HUES64 (cell line): ENCODE measurements around the gene PAFAH2.

ENCODE experiments used
- H3K27ac ChIP-seq: 2 replicates; pipeline ENCODE4 v1.7.0; 2013; ENCODE audit warnings: low read depth, low read length, inconsistent platforms
- H3K27me3 ChIP-seq: 2 replicates; pipeline ENCODE4 v1.6.1; 2013; ENCODE audit warnings: mild to moderate bottlenecking, low read length; ENCODE audit not compliant: insufficient read depth
- H3K36me3 ChIP-seq: 2 replicates; pipeline ENCODE4 v1.6.1; 2013; ENCODE audit warnings: mild to moderate bottlenecking, low read length; ENCODE audit not compliant: insufficient read depth
- H3K4me1 ChIP-seq: 2 replicates; pipeline ENCODE4 v1.6.1; 2013; ENCODE audit warnings: mild to moderate bottlenecking, low read length, moderate library complexity; ENCODE audit not compliant: insufficient read depth
- H3K4me3 ChIP-seq: 2 replicates; pipeline ENCODE4 v1.5.1; 2013; ENCODE audit warnings: mild to moderate bottlenecking, low read length, moderate library complexity
- H3K9ac ChIP-seq: 2 replicates; pipeline ENCODE4 v1.6.1; 2013; ENCODE audit warnings: mild to moderate bottlenecking, low read depth, low read length
- H3K9me3 ChIP-seq: 2 replicates; pipeline ENCODE4 v1.6.1; 2013; ENCODE audit warnings: low read depth, low read length; ENCODE audit not compliant: insufficient read depth
- WGBS: fragments of 150-250, 120-280 bp; methylation state at CpG from one replicate; pipeline ENCODE4 v1.1.7; 2013; ENCODE audit warnings: missing lambda C conversion rate; 5-methylcytosine and 5-hydroxymethylcytosine counted together

Gene PAFAH2

GRCh38 chr1:26029054-26029863, 31.4 kb upstream of the PAFAH2 start:
- Histone ChIP-seq H3K27ac (no peak overlapping the region), H3K9me3 (no peaks in the 10 kb centered on the region), H3K36me3 (no peaks in the 10 kb centered on the region), H3K27me3 (peaks cover 24% of the 10 kb centered on the region), H3K4me3 (no peak overlapping the region), H3K4me1 (no peaks in the 10 kb centered on the region), H3K9ac (no peak overlapping the region)
- WGBS, result 81% methylated on average over 15 of the region's 15 CpGs

- no peaks in the 10 kb centered on the region for H3K4me1 ChIP-seq
- no peak overlapping the region for H3K4me3 ChIP-seq
- no peak overlapping the region for H3K9ac ChIP-seq
- H3K27me3 ChIP-seq, result peaks cover 16% of the 10 kb centered on the region
- H3K27ac ChIP-seq, result no peak overlapping the region
- no peaks in the 10 kb centered on the region for H3K9me3 ChIP-seq
- WGBS, result 82% methylated on average over 8 of the region's 8 CpGs
- H3K36me3 ChIP-seq, result no peaks in the 10 kb centered on the region
These were observed 30.7 kb upstream of the PAFAH2 start for GRCh38 chr1:26028490-26028980.

GRCh38 chr1:26027716-26028489, 30.0 kb upstream of the PAFAH2 start:
- H3K36me3 ChIP-seq, result no peaks in the 10 kb centered on the region
- no peak overlapping the region for H3K27ac ChIP-seq
- H3K4me1 ChIP-seq, result no peaks in the 10 kb centered on the region
- peaks cover 11% of the 10 kb centered on the region for H3K27me3 ChIP-seq
- H3K9ac ChIP-seq, result no peak overlapping the region
- 51% methylated on average over 3 of the region's 3 CpGs for WGBS
- no peak overlapping the region for H3K4me3 ChIP-seq
- no peaks in the 10 kb centered on the region for H3K9me3 ChIP-seq

GRCh38 chr1:26025517-26025916, 27.7 kb upstream of the PAFAH2 start:
- H3K9ac ChIP-seq, result no peak overlapping the region
- H3K36me3 ChIP-seq, result no peaks in the 10 kb centered on the region
- WGBS, result 93% methylated on average over 4 of the region's 5 CpGs
- no peaks in the 10 kb centered on the region for H3K4me1 ChIP-seq
- no peaks in the 10 kb centered on the region for H3K27me3 ChIP-seq
- no peak overlapping the region for H3K27ac ChIP-seq
- H3K9me3 ChIP-seq, result no peaks in the 10 kb centered on the region
- no peak overlapping the region for H3K4me3 ChIP-seq

GRCh38 chr1:26025060-26025459, 27.2 kb upstream of the PAFAH2 start:
- WGBS, result 98% methylated on average over 5 of the region's 5 CpGs
- Histone ChIP-seq H3K4me3 (no peak overlapping the region), H3K27ac (no peak overlapping the region)

GRCh38 chr1:26023826-26024225, 26.0 kb upstream of the PAFAH2 start:
- Histone ChIP-seq H3K36me3 (no peaks in the 10 kb centered on the region), H3K4me1 (no peaks in the 10 kb centered on the region), H3K27ac (no peak overlapping the region), H3K27me3 (no peaks in the 10 kb centered on the region), H3K4me3 (no peak overlapping the region), H3K9ac (no peak overlapping the region), H3K9me3 (no peaks in the 10 kb centered on the region)
- WGBS, result 92% methylated on average over 5 of the region's 5 CpGs

More at GRCh38 chr1:26025060-26025459, 27.2 kb upstream of the PAFAH2 start:
- Histone ChIP-seq H3K9me3 (no peaks in the 10 kb centered on the region), H3K36me3 (no peaks in the 10 kb centered on the region), H3K9ac (no peak overlapping the region), H3K27me3 (no peaks in the 10 kb centered on the region), H3K4me1 (no peaks in the 10 kb centered on the region)

- Histone ChIP-seq H3K27ac (no peak overlapping the region), H3K9me3 (no peaks in the 10 kb centered on the region), H3K4me3 (no peak overlapping the region), H3K36me3 (no peaks in the 10 kb centered on the region), H3K4me1 (no peaks in the 10 kb centered on the region), H3K27me3 (no peaks in the 10 kb centered on the region), H3K9ac (no peak overlapping the region)
- WGBS, result 89% methylated on average over 13 of the region's 13 CpGs
These were observed 25.1 kb upstream of the PAFAH2 start for GRCh38 chr1:26023009-26023408.

GRCh38 chr1:26022404-26022779, 24.5 kb upstream of the PAFAH2 start:
- H3K36me3 ChIP-seq, result no peaks in the 10 kb centered on the region
- 90% methylated on average over 8 of the region's 8 CpGs for WGBS

GRCh38 chr1:26021647-26022403, 24.0 kb upstream of the PAFAH2 start, which contains the start of gene EXTL1:
EXTL1 (plus strand) TSS chr1:26021775; CDS start chr1:26022647, 872 bp downstream.
- H3K4me1 ChIP-seq, result peaks cover 5% of the 10 kb centered on the region; the same call in 1 of the 2 replicates
- H3K27ac ChIP-seq, result no peak within 1 kb of the TSS
- no peak within 1 kb of the TSS; the same call in 1 of the 2 replicates for H3K9ac ChIP-seq
- WGBS, result 40% methylated on average over 15 of the region's 15 CpGs
- H3K27me3 ChIP-seq, result no peaks in the 10 kb centered on the region
- no peaks in the 10 kb centered on the region for H3K9me3 ChIP-seq
- H3K36me3 ChIP-seq, result no peaks in the 10 kb centered on the region
- peak within 1 kb of the TSS; percentile 49 for H3K4me3 ChIP-seq

More at GRCh38 chr1:26022404-26022779, 24.5 kb upstream of the PAFAH2 start:
- Histone ChIP-seq H3K4me3 (no peak overlapping the region; the same call in 1 of the 2 replicates), H3K9ac (no peak overlapping the region), H3K27me3 (no peaks in the 10 kb centered on the region), H3K4me1 (no peaks in the 10 kb centered on the region; the same call in 1 of the 2 replicates), H3K27ac (no peak overlapping the region), H3K9me3 (no peaks in the 10 kb centered on the region)

GRCh38 chr1:26020941-26021646, 23.2 kb upstream of the PAFAH2 start:
- H3K9ac ChIP-seq, result no peak overlapping the region
- no peaks in the 10 kb centered on the region for H3K9me3 ChIP-seq
- H3K27ac ChIP-seq, result no peak overlapping the region
- no peak overlapping the region for H3K4me3 ChIP-seq
- no peaks in the 10 kb centered on the region for H3K27me3 ChIP-seq
- H3K36me3 ChIP-seq, result no peaks in the 10 kb centered on the region
- WGBS, result 73% methylated on average over 6 of the region's 6 CpGs
- H3K4me1 ChIP-seq, result peaks cover 11% of the 10 kb centered on the region; the same call in 1 of the 2 replicates
